HG03103 (cell line): ENCODE data around the gene NIPA2.

Experiments
- ATAC-seq: cut with Tn5 transposase; IDR thresholded peaks from one replicate; pipeline ENCODE4 v1.9.1; 2021; ENCODE audit warnings: low read depth; ENCODE audit not compliant: unreplicated experiment

The NIPA2 gene

DNA sequence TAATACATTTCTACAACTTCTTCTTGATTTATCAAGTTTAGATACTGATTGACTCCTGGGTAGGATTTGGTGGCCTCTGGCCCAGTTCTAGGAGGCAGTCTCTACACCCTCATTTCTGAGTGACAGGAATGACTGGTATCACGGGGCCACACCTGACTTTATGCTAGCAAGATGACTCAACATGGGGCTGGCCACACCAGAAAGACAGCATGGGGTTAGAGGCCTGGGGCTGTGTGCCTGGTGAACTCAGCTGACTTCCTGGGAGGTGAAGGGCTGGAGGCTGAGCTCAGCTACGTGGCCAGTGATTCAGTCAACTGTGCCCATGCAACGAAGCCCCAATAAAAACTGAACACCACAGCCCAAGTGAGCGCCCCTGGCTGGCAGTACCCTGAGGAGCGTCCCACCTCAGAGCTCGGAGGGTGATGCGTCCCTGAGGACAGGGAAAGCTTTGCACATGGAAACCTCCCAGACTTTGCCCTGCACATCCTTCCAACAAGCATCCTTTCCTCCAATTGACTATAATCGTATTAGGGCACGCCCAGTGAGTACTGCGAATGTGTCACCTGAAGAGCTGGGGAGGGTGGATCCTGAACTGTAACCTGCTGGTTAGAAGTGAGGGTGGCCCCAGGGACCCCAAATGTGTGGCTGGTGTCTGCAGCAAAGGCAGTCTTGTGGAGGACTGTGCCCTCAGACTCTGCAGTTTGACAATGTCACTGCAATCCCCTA, 57.2 kb downstream of the NIPA2 start:
- no peak for ATAC-seq

- no peak for ATAC-seq
These were observed 63.6 kb downstream of the NIPA2 start for GRCh38 chr15:22902046-22902445.

DNA sequence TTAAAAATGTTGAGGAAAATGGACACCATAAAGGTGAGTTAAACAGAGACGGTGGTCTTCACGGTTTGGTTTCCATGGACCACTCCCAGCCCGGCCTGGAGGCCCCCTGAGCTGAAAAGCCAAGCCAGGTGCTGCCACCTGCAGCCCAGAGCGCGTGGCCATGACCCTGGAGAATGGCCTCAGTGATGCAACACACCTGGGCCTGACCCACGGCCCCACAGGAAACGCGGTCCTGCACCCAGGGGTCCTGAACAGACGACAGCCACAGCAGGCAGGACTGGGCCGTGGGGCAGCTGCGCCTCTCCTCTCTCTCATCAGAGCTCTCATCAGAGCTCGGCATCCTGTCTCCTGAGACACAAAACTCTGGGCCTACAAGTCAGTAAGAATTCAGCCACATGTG, 64.1 kb downstream of the NIPA2 start:
- no peak for ATAC-seq

DNA sequence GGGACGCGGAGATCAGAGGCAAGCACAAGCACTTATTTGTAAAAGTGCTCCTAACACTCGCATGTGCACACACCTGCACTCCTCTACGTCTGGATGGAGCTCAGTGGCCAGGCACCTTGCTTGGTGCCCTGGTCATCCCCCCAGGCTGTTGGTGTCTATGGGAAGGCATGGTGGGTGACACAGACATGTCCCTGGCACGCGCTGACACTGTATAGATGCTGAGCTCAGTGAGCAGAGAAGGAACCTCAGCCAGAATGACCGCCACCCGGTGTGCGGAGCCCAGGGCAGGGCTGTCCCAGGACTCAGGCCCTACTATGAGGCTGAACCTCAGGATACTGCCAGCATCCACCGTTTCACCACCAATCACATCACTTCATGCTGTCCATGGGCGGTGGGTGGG, 64.5 kb downstream of the NIPA2 start:
- ATAC-seq = no peak

DNA sequence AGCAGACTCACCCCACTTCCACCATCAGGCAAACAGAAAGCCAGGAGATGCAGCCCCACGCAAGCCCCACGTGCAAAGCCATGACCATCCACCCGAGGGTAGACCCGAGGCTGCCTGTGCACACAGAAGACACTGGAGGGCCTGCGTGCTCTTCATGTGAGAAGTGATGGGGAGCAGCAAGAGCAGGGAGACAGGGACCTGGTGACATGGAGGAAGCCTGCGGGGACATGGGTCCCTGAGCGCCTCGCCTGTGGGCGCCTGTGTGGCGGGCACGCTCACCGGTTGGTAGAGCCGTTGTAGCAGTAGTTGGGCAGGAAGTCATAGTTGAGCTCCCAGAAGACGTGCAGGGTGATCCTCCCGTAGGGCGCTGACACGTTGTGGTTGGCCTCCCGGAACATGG, 65.0 kb downstream of the NIPA2 start:
- ATAC-seq = no peak

DNA sequence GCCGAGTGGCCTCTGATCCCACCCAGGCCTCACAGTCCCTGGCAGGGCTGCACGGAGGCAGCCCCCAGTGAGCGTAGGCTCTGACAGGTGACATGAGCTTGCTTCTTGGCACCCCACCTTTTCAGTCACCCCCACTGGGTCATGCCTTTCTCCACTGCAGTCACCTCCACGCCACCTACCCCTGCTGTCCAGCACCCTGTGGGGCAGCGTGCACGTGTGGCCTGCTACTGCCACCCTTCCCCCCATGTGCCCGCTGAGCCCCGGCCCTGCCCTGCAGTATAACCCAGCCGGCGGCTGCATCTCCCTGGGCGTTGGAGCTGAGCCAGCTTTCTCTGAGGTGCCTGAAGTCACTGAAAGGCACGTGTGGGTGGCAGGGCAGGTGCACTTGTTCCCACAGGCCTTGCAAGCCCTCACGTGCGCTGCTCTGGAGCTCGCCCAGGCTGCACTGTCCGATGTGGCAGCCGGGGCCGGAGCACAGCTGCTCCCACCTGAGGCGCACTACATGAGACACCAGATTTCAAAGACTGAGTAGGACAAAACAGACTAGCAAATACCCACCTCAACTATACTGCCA, 65.6 kb downstream of the NIPA2 start:
- no peak for ATAC-seq

- ATAC-seq = no peak
These were observed 66.3 kb downstream of the NIPA2 start for GRCh38 chr15:22904736-22905135.

DNA sequence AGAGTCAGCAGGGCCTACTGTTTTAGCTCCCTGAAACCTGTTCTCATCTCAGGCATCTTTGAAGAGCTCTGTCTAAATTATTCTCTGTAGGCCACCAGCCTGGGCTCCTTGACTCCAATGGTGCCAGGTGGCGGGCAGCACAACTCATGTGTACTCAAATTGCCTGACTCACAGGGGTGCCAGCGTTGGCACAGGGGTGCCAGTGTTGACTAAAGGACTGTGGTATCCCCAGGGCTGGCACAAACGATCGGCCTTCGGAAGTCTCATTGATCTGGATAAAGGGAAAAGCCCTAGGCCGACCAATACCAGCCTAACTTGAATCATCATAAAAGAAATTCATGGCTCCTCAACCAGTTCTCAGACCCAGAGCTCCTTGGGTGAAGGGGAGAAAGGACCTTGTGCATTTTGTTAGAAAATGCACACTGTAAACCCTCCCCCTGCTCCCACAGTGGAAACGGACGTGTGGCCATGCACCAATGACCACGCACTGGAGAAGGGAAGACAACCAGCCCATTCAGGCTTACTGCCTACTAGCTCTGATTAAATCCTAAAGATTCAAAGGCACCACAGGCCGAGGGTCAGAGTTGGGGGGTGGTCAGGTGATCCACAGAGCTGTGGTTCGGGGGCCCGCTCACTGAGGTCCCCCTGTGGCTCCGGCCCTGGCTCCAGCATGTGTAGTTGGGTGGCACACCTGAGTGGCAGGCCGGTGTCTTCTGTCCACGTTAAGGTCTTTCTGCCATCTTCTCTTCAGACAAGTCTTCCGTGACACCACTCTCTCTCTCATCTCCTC, 68.9 kb downstream of the NIPA2 start:
- ATAC-seq = no peak

DNA sequence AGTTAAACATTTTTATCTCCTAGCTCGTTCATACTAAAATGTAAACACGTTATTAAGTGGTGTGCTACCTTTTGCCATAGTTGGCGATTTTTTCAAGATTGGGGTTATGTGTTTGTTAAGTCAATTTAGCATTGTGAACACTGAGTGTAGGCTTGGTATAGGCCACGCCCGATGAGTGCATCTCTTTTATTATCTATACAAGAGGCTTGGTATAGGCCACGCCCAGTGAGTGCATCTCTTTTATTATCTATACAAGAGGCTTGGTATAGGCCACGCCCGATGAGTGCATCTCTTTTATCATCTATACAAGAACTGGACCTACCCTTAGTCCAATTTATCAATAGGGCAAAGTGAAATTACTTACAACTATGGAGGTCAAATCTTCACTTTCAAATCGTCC, 70.4 kb downstream of the NIPA2 start:
- no peak for ATAC-seq

DNA sequence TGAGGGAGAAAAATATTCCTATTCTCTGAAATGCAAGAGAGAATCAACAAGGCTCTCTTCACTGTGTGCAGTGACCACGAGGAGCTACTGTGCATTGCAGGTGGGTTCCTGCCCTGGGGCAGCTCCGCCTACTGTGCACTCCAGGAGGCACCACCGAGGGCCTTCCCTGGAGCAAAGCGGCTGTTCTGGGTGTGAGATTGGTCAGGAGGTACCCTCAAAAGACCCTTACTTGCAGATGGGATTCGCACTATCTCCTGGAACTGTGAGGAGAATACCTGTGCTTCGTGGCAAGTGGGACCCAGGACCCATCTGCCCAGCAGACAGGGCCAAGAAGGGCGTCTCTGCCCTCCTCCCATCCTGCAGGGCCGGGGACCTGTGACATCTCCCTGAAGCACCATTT, 72.8 kb downstream of the NIPA2 start:
- no peak for ATAC-seq

GRCh38 chr15:22912256-22912655, 73.8 kb downstream of the NIPA2 start:
- no peak for ATAC-seq

DNA sequence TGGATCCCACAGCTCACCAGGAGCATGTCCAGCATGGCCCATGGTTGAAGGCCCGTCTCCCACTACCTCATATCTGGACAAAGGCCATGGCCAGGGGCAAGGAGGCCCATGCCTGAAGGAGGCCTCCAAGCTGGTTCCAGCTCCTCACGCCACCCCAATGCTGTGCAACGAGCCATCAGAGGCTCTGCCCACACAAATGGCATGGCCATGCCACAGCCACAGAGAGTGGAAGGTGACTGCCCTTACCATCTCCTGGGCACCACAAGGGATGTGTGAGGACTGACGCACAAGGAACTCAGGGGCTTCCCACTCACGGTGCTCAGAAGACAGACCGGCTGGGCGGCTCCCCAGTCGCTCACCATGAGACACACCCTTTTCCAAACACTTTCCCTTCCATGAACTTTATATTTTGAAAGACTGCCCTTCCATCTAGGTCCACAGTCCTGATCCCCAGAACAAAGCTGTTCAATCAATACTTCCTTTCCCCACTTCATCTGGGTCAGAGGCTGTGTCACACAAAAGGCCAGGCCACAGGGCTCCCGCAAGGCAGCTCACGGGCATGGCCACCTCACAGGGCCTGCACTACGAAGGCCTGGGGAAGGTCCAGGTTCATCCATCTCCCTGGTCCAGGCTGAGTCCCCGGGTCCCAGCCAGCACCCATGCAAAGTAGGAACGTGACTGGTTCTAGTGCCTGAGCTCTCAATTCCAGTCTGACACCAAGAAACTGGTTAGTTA, 75.3 kb downstream of the NIPA2 start:
- no peak for ATAC-seq

- no peak for ATAC-seq
These were observed 77.5 kb downstream of the NIPA2 start for GRCh38 chr15:22915866-22916515.

GRCh38 chr15:22916606-22917350, 78.3 kb downstream of the NIPA2 start:
- ATAC-seq = no peak

DNA sequence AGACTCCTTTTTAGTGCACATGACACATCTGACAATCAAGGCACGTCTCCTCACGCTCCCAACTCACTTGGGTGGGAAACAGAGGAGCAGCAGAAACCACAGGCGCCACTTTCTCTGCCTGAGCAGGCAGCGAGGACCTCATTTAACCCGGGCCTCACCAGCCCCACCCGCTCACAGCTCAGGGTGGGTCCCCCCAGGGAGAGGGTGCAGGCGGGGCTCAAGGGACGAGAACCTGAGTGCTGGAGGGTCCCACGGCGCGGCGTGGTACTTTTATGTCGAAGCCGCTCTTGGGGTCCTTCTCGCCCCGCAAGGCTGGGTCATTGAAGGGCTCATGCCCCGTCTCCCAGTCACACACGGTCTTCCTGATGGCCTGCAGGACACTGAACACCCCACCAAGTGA, 79.1 kb downstream of the NIPA2 start:
- ATAC-seq = no peak
